ENCODE measurements around the gene SAT1. TPM values are rescaled to one million over a fixed set of nuclear protein-coding genes. Genes with fewer than 3 reads are reported as not detected.

SAT1 gene
- total RNA-seq, 1 donor from 2014 or later, result 716 TPM

DNA sequence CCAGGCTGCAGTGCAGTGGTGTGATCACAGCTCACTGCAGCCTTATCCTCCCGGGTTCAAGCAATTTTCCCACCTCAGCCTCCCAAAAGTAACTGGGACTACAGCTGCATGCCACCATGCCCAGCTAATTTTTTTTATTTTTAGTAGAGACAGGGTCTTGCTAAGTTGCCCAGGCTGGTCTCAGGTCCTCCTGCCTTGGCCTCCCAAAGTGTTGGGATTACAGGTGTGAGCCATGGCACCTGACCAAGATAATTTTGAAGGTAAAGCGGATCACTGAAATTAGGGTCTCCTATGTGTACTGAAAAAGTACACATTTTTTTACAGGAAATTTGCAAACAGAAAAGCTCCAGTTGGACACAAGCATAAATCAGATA lies 4.8 kb downstream of the SAT1 start:
- ATAC-seq (no peak), DNase-seq (no peak)
- Histone ChIP-seq H3K4me1 (no peaks in the 10 kb centered on the region), H3K27ac (no peak overlapping the region), H3K27me3 (ENCODE audit: low read depth) (no peaks in the 10 kb centered on the region), H3K9me3 (no peaks in the 10 kb centered on the region), H3K4me3 (no peak overlapping the region), H3K36me3 (peaks cover 14% of the 10 kb centered on the region)
- intact Hi-C loops (cut with DNase I), result loop anchor here (10.0 kb wide), 1 partner anchor 117 kb away; the partner anchor contains the start of genes APOO and CXorf58
- no peak for TF ChIP-seq CTCF (IDR thresholded peaks at IDR 0.05)

- ATAC-seq, result no peak
- H3K27ac ChIP-seq, result no peak overlapping the region
- DNase-seq, result no peak
- no peaks in the 10 kb centered on the region for H3K27me3 ChIP-seq (ENCODE audit: low read depth)
- no peak for TF ChIP-seq CTCF (IDR thresholded peaks at IDR 0.05)
- H3K36me3 ChIP-seq, result peaks cover 14% of the 10 kb centered on the region
- no peaks in the 10 kb centered on the region for H3K4me1 ChIP-seq
- intact Hi-C loops (cut with DNase I), result loop anchor here (10.0 kb wide), 1 partner anchor 116 kb away; the partner anchor contains the start of genes APOO and CXorf58
- H3K9me3 ChIP-seq, result no peaks in the 10 kb centered on the region
- H3K4me3 ChIP-seq, result no peak overlapping the region
Observed at GRCh38 chrX:23788521-23788920, 5.5 kb downstream of the SAT1 start.

- intact Hi-C loops (cut with DNase I), result loop anchor here (10.0 kb wide), 1 partner anchor 116 kb away; the partner anchor contains the start of genes APOO and CXorf58
Observed at GRCh38 chrX:23788946-23789345, 6.0 kb downstream of the SAT1 start.

GRCh38 chrX:23789386-23790154 lies 6.6 kb downstream of the SAT1 start:
- no peak for TF ChIP-seq CTCF (IDR thresholded peaks at IDR 0.05)
- Histone ChIP-seq H3K27me3 (ENCODE audit: low read depth) (no peaks in the 10 kb centered on the region), H3K4me1 (no peaks in the 10 kb centered on the region), H3K36me3 (peaks cover 14% of the 10 kb centered on the region), H3K9me3 (no peaks in the 10 kb centered on the region), H3K4me3 (no peak overlapping the region), H3K27ac (no peak overlapping the region)
- ATAC-seq (no peak), DNase-seq (no peak)
- intact Hi-C loops (cut with DNase I), result loop anchor here (10.0 kb wide), 1 partner anchor 115 kb away; the partner anchor contains the start of genes APOO and CXorf58

More at GRCh38 chrX:23788946-23789345, 6.0 kb downstream of the SAT1 start:
- Histone ChIP-seq H3K4me1 (no peaks in the 10 kb centered on the region), H3K4me3 (no peak overlapping the region), H3K27ac (no peak overlapping the region), H3K27me3 (ENCODE audit: low read depth) (no peaks in the 10 kb centered on the region), H3K36me3 (peaks cover 14% of the 10 kb centered on the region), H3K9me3 (no peaks in the 10 kb centered on the region)
- no peak for DNase-seq
- no peak for TF ChIP-seq CTCF (IDR thresholded peaks at IDR 0.05)
- ATAC-seq, result no peak

DNA sequence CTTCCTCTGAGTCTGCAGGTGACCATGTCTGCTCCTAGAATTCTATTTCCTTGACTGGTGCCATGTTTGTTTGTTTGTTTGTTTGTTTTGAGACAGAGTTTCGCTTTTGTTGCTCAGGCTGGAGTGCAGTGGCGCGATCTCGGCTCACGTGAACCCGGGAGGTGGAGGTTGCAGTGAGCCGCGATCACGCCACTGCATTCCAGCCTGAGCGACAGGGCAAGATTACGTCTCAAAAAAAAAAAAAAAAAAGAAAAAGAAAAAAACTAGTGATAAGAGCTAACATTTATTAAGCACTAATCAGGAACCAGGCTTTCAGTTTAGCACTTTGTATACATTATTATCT lies 7.2 kb downstream of the SAT1 start:
- TF ChIP-seq CTCF (IDR thresholded peaks at IDR 0.05), result no peak
- no peak for ATAC-seq
- Histone ChIP-seq H3K27me3 (ENCODE audit: low read depth) (no peaks in the 10 kb centered on the region), H3K4me1 (no peaks in the 10 kb centered on the region), H3K36me3 (peaks cover 11% of the 10 kb centered on the region), H3K27ac (no peak overlapping the region), H3K4me3 (no peak overlapping the region), H3K9me3 (no peaks in the 10 kb centered on the region)
- intact Hi-C loops (cut with DNase I), result no loop called here
- DNase-seq, result no peak

Data from lower lobe of right lung (tissue), 2 donors.